Activated effector memory CD4-positive, alpha-beta T cell treated with Interleukin-2 at 50 U/mL for 16 hours (primary cell): ENCODE results near the gene VRK1.

Experiments
- DNase-seq: peaks from one replicate; pipeline ENCODE4 v3.0.0-alpha.2; 2020

VRK1 gene

GRCh38 chr14:96792003-96792402, 5.2 kb upstream of the VRK1 start:
- DNase-seq = no peak

DNA sequence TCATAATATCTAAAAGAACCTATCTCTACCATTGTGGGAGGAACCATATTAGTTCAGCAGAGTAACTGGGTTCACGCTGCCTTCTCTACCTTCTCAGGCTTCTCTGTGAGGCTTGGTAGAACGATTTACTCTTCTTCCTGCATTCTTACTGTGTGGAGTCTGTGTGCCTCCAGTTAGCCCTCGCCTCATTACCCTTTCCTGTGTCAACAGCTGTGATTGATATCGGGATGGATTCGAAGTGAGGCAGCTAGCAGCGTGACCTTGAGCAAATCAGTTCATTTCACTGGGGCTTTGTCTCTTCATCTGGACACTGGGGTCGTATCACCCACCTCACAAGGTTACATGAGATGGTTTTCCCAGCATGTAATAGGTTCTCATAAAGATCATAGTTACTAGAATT, 4.6 kb upstream of the VRK1 start:
- no peak for DNase-seq

GRCh38 chr14:96793547-96793946, 3.6 kb upstream of the VRK1 start:
- no peak for DNase-seq

DNA sequence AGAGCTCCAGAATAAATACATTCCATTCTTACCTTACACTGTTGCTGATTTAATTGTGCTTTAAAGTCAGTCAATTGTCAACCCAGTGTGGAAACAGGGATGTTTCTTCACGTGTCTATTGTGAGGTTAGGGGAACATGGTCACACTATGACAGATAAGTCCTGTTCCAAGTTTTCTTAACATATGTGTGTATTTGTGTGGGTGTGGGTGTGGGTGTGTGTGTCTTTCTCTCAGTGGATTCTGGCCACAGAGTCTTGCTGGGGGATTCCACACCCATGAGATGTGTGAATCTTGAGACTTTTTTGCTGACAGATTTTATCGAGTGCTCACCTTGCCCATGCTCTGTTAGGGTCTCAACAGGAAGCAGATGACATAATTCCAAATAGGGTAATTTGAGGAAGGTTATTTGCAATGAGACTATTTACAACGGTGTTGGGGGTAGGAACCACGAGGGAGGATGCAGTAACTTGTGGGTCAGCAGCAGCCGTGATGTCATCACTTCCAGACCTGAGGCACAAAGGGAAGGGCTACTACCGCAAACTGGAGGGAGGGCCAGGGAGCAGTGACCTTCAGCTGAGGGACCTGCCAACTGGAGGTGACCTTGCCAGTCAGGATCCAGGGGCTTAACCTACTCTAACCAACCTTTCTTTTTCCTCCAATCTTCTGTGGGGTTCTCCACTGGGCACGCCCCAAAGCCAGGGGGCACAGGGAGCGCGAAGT, 1.9 kb upstream of the VRK1 start:
- no peak for DNase-seq

- peak; percentile 24 for DNase-seq
These were observed 584 bp downstream of the VRK1 start for GRCh38 chr14:96797582-96798349.

GRCh38 chr14:96798956-96799355, 1.8 kb downstream of the VRK1 start:
- no peak for DNase-seq

- no peak for DNase-seq
These were observed 2.4 kb downstream of the VRK1 start for GRCh38 chr14:96799489-96800054.

DNA sequence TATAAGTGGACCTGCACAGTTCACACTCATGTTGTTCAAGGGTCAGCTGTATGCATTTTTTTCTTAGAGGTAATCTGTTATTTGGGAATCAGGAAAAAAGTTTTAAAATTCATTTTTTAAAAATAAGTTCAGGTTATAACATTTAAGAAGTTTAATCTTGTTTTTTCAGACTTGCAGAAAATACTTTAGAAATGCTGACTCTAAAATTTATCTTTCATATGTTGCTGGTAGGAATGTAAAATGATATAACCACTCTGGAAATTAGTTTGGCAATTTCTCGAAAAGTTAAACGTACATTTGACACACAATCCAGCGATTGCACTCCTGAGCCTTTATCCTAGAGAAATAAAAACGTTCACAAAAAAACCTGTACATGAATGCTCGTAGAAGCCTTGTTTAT, 4.7 kb downstream of the VRK1 start:
- no peak for DNase-seq

GRCh38 chr14:96802963-96803362, 5.8 kb downstream of the VRK1 start:
- no peak for DNase-seq

DNA sequence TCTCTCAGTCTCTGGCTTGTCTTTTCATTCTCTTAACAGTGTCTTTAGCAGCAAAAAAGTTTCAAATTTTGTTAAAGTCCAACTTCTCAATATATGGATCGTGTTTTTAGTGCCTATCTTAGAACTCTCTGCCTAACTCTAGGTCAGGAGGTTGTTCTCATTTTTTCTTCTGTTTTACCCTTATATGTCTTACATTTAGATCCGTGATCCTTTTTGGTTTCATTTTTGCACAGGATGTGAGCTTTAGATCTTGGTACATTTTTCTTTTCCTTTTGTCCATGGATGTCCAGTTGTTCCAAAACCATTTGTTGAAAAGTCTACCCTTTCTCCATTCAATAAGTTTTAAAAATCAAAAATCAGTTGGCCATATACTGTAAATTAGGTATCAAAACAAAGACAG, 6.8 kb downstream of the VRK1 start:
- DNase-seq = no peak

GRCh38 chr14:96804895-96805294, 7.7 kb downstream of the VRK1 start:
- DNase-seq = no peak

DNA sequence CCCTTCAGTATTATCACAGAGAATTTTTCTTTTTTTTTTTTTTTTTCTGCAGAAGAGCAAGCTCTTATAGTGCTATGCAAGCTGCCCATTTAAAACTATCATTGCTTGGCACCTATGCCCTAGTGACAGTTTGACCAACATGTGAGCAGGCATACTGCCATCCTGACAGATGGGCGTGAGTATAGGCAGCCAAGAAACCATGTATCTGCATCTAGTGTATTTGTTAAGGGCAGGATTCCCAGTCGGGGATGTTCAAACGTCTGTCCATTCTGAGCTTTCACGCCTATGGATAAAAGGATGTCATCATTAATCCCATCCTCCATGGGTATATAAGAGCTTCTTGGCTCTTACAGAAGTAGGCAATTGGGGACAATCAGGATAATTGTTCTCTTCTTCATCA, 8.8 kb downstream of the VRK1 start:
- DNase-seq = no peak

- no peak for DNase-seq
These were observed 9.7 kb downstream of the VRK1 start for GRCh38 chr14:96806836-96807235.

GRCh38 chr14:96808619-96809406, 11.6 kb downstream of the VRK1 start:
- DNase-seq = no peak

- no peak for DNase-seq
These were observed 14.1 kb downstream of the VRK1 start for GRCh38 chr14:96811265-96811664.

- no peak for DNase-seq
These were observed 14.9 kb downstream of the VRK1 start for GRCh38 chr14:96811985-96812667.

DNA sequence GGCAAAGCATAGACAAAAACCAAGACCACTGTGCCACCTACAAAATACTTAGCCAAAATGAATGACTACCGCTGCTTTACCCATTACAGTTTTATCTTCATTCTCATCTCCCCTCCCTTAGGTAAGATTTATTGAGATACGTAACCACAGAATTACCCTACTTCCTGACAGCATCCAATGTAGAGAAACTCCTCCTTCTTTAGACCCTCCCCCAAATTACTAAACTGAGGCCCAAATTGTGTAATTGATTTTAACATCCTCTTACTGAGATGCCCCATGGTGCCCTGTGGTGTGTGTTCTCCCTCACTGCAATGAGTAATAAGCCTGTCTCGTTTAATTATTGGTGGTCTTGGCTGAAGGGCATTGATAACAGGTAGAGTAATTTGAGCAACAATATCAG, 19.1 kb downstream of the VRK1 start:
- no peak for DNase-seq

- DNase-seq = no peak
These were observed 20.8 kb downstream of the VRK1 start for GRCh38 chr14:96817750-96818666.

- DNase-seq = no peak
These were observed 24.3 kb downstream of the VRK1 start for GRCh38 chr14:96821501-96821900.

DNA sequence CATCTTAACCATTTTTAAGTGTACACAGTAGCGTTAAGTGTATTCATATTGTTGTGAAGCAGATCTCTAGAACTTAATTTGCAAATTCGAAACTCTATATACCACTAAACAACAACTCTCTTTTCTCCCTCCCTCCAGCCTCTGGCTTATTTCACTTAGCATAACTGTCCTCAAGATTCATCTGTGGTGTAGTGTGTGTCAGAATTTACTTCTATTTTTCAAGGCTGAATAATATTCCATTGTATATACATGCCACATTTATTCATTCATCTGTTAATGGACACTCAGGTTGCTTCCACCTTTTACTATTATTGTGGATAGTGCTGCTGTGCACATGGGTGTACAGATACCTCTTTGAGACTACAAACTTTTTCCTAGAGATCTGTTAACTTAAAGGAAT, 26.5 kb downstream of the VRK1 start:
- no peak for DNase-seq

GRCh38 chr14:96824283-96824682, 27.1 kb downstream of the VRK1 start:
- no peak for DNase-seq

GRCh38 chr14:96826818-96827217, 29.6 kb downstream of the VRK1 start:
- DNase-seq = no peak
